A673 (cell line): ENCODE data around the gene PAK1.

Experiments
- EZH2 ChIP-seq: fragments of 200-600 bp; sonication (generic); IDR thresholded peaks from 2 replicates; pipeline ENCODE4 v1.6.1; 2017; ENCODE audit warnings: borderline replicate concordance, low read depth, mild to moderate bottlenecking, mixed read lengths, antibody characterized with exemption, low read length; ENCODE audit not compliant: poor library complexity, severe bottlenecking
- TF ChIP-seq, protein P1 (sequence below): fragments of 300-800, 200-600 bp; sonication (generic); conservative IDR thresholded peaks from 2 replicates; pipeline ENCODE4 v1.5.1; 2017; ENCODE audit warnings: low read depth, mild to moderate bottlenecking, antibody characterized with exemption, low read length, moderate library complexity, mixed read lengths

- TF ChIP-seq, protein P1, sequence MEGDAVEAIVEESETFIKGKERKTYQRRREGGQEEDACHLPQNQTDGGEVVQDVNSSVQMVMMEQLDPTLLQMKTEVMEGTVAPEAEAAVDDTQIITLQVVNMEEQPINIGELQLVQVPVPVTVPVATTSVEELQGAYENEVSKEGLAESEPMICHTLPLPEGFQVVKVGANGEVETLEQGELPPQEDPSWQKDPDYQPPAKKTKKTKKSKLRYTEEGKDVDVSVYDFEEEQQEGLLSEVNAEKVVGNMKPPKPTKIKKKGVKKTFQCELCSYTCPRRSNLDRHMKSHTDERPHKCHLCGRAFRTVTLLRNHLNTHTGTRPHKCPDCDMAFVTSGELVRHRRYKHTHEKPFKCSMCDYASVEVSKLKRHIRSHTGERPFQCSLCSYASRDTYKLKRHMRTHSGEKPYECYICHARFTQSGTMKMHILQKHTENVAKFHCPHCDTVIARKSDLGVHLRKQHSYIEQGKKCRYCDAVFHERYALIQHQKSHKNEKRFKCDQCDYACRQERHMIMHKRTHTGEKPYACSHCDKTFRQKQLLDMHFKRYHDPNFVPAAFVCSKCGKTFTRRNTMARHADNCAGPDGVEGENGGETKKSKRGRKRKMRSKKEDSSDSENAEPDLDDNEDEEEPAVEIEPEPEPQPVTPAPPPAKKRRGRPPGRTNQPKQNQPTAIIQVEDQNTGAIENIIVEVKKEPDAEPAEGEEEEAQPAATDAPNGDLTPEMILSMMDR = no peak
- TF ChIP-seq EZH2 = no peak
These were observed 62.7 kb downstream of the PAK1 start for GRCh38 chr11:77411137-77411707.
